HG02678 (cell line): ENCODE results near the gene TLN1.

Experiments used
- ATAC-seq: cut with Tn5 transposase; IDR thresholded peaks from one replicate; pipeline ENCODE4 v1.9.1; 2021; ENCODE audit warnings: mild to moderate bottlenecking, moderate library complexity; ENCODE audit not compliant: unreplicated experiment

Gene TLN1

DNA sequence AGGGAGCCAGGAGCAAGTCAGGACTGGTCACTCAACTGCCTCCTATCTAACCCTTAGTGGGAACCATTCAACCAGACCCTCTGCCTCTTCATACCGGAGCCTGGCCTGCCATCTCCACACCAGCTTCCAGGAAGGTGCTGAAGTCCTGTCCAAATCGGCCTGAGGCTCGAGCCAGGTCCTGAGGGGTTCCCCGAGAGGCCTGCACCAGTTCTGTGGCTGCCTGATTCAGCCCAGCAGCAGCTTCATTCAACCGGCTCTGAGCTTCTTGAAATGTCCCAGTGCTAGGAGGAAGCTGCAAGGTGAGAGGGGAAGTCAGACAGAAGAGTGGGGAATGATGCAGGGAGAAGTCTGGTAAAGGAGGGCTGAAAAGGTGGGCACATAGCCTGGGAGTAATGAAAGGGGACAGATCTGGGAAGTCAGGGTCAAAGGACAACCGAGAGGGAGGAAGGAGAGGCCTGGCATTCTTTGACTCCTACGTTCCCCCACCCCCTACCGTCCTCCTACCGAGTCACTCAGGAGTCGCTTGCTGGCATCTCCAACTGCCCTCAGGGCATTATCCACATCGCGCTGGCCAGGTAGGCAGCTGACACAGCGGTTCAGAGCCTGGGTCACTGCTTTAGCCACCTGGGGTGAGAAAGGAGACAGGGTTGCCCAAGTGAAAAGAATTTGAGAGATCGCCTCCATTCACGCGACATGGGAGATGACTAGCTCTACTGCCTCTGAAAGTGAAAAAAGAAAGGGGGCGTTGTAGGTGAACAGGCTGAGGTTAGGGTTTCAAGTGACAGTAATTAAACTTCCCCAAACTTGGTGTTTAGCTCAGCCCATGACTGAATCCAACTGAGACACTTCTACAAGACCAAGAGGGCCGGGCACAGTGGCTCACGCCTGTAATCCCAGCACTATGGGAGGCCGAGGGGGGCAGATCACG lies 20.2 kb downstream of the TLN1 start:
- no peak for ATAC-seq

DNA sequence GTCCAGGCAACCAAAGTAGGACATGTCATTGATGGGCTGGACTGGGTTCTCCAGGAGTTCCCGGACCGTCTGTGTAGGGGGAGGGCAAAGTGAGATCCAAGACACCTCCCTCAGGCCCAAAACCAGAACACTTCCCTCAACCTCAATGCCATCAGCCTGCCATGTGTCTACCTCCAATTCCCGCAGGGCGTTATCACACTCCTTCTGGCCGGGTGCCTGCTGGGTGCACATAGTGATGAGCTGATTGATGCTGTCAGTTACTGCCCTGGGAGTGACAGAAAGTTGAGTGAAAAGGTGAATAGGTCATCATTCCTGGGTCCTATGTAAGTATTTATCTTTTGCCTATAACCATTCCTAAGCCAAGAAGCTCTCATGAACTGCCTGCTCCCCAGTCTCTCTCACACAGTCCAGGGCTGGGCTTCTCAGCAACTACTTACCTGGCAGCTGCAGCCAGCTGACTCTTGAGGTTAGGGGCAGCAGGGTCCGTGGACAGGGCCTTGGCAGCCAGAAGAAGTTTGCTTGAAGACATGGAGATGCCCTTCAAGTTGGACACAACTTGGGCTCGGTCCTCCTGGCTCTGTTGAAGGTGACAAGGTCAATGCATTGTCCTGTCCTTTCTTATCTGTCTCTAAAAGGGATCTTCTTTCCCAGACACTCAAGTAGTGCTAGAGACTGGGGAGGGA lies 21.0 kb downstream of the TLN1 start:
- no peak for ATAC-seq

DNA sequence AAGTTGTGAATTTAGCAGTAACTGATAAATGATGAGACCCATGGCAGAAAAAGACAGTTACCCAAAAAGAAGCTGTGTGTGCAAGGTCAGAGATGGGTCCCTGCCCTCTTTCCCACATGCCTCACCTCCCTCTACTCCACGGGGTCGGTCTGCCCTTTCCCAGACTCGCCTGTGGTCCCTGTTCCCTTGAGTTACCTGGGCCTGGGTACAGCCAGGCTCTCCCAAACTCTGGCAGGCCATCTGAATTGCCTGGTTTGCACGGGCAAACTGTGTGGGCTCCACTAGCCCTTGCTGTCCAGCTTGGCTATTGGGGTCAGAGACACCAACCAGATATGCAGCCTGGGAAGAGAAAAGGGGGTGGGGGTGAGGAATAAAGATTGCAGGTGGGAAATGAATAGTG lies 23.8 kb downstream of the TLN1 start:
- ATAC-seq, result no peak

- ATAC-seq, result no peak
Measured at GRCh38 chr9:35706951-35707350, 25.0 kb downstream of the TLN1 start.

- ATAC-seq, result no peak
Measured at GRCh38 chr9:35705836-35706430, 26.1 kb downstream of the TLN1 start.

GRCh38 chr9:35705372-35705771 lies 26.6 kb downstream of the TLN1 start:
- no peak for ATAC-seq

- ATAC-seq, result no peak
Measured at GRCh38 chr9:35703906-35704672, 27.9 kb downstream of the TLN1 start.

GRCh38 chr9:35702696-35703095 lies 29.3 kb downstream of the TLN1 start:
- no peak for ATAC-seq

DNA sequence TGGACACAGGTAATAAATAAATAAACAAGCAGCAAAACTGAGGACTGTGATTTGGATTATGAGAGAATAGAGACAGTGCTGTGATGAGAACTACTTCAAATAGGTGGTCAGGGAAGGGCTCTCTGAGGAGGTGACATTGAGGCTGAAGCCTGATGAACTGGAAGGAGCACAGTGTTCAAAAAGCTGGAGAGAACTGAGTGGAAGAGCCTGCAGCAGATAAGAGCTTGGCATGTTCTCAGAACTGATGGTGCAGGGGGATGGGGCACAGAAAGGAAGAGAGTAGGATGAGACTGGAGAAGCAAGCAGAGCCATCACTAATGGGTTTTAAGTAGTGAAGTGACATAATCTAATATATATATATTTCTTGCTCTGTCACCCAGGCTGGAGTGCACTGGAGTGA lies 31.1 kb downstream of the TLN1 start:
- ATAC-seq, result no peak

DNA sequence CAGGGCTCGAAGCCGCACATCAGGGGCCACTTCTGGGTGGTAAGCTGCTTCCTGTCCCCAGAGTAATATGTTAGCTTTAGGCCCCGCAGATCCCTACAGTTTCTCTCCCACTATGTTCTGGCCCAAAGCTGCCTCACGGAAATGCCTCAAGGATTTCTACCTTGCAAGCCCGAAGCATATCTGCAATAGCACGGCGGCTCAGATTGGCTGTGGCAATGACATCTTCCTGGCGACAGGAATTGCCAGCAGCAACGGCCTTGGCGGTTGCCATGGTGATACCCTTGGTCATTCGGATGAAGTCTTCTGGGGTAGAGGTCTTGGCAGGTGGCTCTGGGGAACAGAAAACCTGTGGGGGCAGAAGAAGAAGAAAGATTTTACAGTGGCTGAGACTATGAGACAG lies 32.0 kb downstream of the TLN1 start:
- no peak for ATAC-seq

GRCh38 chr9:35698231-35698630 lies 33.8 kb downstream of the TLN1 start:
- ATAC-seq, result no peak

- ATAC-seq, result no peak
Measured at GRCh38 chr9:35697486-35697885, 34.5 kb downstream of the TLN1 start.

DNA sequence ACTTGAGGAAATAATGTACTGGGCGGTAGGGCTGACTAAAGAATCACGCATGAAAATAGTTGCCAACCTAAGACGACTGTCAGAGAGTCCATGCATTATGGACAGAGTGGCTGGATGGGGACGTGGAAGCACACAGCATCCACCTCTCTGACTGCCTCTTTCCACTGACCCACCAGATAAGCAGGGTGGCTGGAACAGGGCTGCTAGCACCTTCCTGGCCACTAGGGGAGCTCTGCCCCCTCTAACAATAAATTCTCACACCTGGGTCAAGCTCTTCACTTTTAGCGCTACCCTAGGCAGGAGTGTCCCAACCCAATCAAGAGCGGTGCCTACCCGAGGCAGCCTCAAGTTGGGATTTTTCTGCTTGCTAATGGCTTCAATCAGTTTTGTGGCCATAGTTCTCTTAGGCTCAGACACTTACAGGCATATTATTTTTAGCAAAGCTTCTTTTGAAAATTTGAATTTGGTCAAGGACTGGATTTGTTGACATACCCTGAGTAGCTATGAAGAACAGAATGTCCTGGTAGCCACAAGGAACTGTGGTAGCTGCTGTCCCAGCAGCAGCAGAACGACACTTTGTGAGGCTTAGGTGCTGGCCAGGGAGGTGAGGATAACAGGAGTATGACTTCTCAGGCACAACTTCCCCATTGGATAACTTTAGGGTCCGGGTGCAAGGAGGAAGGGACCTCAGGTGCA lies 35.3 kb downstream of the TLN1 start:
- peak; percentile 91 for ATAC-seq

DNA sequence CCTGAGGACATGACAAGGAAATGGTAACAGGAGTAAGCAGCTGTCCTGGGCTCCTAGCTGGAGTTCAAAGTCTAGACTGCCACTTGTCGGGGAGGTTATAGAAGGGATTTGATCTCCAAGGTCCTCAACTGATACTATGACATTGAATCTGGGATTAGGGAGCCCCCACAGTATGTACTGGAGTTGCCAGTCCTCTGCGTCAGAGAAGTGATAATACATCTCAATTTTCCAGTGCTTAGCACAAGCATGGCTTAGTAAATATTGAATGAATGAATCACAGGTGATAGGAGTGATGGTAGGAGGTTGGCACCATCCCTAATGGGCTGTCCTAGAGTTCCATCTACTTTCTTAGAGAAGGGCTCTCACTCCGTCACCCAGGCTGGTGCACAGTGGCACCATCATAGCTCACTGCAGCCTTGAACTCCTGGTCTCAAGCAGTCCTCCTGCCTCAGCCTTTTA lies 36.0 kb downstream of the TLN1 start:
- no peak for ATAC-seq

GRCh38 chr9:35691757-35692301 lies 40.2 kb downstream of the TLN1 start:
- ATAC-seq, result no peak

- ATAC-seq, result no peak
Measured at GRCh38 chr9:35691334-35691650, 40.7 kb downstream of the TLN1 start.

GRCh38 chr9:35690614-35691333 lies 41.2 kb downstream of the TLN1 start:
- peak; percentile 37 for ATAC-seq

GRCh38 chr9:35690294-35690613 lies 41.7 kb downstream of the TLN1 start:
- peak; percentile 6 for ATAC-seq

DNA sequence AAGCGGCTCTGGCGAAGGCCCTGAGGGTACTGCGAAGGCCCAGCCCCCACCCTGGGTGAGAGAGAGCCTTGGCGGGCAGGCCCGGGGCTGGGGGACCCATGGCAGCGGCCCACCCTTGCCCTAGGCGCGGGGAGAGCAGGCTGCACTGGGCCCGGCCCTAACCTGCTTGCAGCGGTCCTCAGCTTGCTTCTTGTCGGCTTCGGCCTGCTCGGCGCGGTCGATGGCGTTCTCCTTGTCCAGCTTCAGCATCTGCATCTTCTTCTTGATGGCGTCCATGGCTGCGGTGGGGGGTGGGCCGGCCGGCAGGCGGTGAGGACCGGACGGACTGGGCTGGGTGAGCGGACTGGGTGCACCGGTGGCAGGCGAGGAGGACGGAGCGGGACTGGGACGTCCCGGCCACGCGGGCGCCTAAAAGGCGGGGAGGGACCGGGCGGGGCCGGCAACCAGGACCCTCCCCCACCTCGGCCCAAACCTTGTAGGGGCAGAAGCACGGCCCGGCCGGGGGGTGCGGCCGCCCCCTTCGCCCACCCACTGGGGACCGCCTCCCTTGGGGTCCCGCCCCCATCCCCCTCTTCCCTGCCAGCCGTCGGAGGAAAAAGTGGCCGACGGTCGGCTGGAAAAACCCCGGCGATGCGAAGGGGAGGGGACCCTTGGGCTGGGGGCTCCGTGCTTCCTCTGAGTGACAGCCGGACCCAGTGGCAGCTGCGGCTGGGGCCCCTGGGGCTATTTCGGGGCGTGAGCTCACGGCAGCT lies 42.3 kb downstream of the TLN1 start, which contains the start of gene TPM2:
TSS of gene TPM2 (minus strand) at position 384 of the 752 bp plus-strand sequence. CDS start at position 276, 108 bp downstream.
- ATAC-seq, result no peak
